GM23338 (cell line): ENCODE results near the gene STAMBPL1. TPM values are rescaled to one million over a fixed set of nuclear protein-coding genes. Genes with fewer than 3 reads are reported as not detected.

Experiments used
- polyA plus RNA-seq: library from polyadenylated mRNA; unstranded; fragments of >200 nt; fragmentation: Nextera tagmentation; extraction: Ambion mirVana; gene quantifications from 2 replicates; pipeline ENCODE4 v1.2.1, GENCODE V29; 2016
- total RNA-seq: library from RNA; depleted of rRNA; stranded (reverse); fragments of >200 nt; shearing (Covaris generic); gene quantifications from 2 replicates; pipeline ENCODE4 v1.2.3, GENCODE V29; 2014; rRNA removed

STAMBPL1 gene
- total and polyA plus RNA-seq, 2 experiments from 2014 or later = 2.5 to 11.5 TPM

Other genes starting within 250 kb of the STAMBPL1 start
- not detected in 2 replicates for gene LIPF, start 215.8 kb upstream of the STAMBPL1 start, total RNA-seq
- gene LIPF, start 215.8 kb upstream of the STAMBPL1 start, polyA plus RNA-seq = not detected in 2 replicates
- not detected in 2 replicates for gene LIPK, start 174.0 kb upstream of the STAMBPL1 start, total RNA-seq
- gene LIPK, start 174.0 kb upstream of the STAMBPL1 start, polyA plus RNA-seq = not detected in 2 replicates
- not detected in 2 replicates for gene LIPN, start 120.2 kb upstream of the STAMBPL1 start, total RNA-seq
- not detected in 2 replicates for gene LIPN, start 120.2 kb upstream of the STAMBPL1 start, polyA plus RNA-seq
- not detected in 2 replicates for gene LIPM, start 77.5 kb upstream of the STAMBPL1 start, total RNA-seq
- gene LIPM, start 77.5 kb upstream of the STAMBPL1 start, polyA plus RNA-seq = not detected in 2 replicates
- not detected in 2 replicates for gene ANKRD22, start 28.4 kb upstream of the STAMBPL1 start, total RNA-seq
- not detected in 2 replicates for gene ANKRD22, start 28.4 kb upstream of the STAMBPL1 start, polyA plus RNA-seq
- 2.4 and 9.4 TPM in 2 replicates for gene ACTA2, start 72.5 kb downstream of the STAMBPL1 start, total RNA-seq
- gene ACTA2, start 72.5 kb downstream of the STAMBPL1 start, polyA plus RNA-seq = 3.4 and 3.9 TPM in 2 replicates
- gene FAS, start 110.6 kb downstream of the STAMBPL1 start, total RNA-seq = 3.1 and 4.3 TPM in 2 replicates
- 3.1 and 3.5 TPM in 2 replicates for gene FAS, start 110.6 kb downstream of the STAMBPL1 start, polyA plus RNA-seq